ENCODE data around the gene OSBPL2.
A peak's percentile ranks its signal among the peaks of the same experiment; 100 is the strongest.

OSBPL2 gene

DNA sequence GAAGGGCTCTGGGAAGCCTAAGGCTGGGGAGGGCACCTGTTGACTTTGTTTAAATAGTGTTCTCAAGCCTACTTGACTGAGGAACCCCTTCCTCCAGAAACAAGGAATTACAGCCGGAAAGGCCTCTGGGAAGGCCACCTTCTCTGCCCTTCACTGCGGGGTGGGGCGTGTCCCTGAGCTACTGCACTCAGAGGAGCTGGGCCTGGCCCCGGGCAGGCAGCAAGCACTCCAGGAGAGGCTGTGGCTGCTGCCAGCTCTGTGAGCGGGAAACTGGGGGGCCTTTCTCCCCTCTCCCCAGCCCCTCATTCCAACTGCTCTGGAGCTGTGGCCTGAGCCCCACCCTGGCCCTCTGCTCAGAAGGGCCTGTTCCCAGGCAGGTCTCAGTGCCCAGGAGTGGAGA is 4.0 kb upstream of the OSBPL2 start (continued):
- no peak for TF ChIP-seq ZBTB1 (tag by site-specific recombination; IDR thresholded peaks at IDR 0.05)
- TF ChIP-seq, protein P1, sequence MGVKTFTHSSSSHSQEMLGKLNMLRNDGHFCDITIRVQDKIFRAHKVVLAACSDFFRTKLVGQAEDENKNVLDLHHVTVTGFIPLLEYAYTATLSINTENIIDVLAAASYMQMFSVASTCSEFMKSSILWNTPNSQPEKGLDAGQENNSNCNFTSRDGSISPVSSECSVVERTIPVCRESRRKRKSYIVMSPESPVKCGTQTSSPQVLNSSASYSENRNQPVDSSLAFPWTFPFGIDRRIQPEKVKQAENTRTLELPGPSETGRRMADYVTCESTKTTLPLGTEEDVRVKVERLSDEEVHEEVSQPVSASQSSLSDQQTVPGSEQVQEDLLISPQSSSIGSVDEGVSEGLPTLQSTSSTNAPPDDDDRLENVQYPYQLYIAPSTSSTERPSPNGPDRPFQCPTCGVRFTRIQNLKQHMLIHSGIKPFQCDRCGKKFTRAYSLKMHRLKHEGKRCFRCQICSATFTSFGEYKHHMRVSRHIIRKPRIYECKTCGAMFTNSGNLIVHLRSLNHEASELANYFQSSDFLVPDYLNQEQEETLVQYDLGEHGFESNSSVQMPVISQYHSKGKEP (tag by site-specific recombination; IDR thresholded peaks at IDR 0.05) = no peak
- no peak for TF ChIP-seq KLF10 (tag by site-specific recombination; IDR thresholded peaks at IDR 0.05)
- TF ChIP-seq ZNF140 (tag by site-specific recombination; IDR thresholded peaks at IDR 0.05) = no peak
- no peak for TF ChIP-seq ZNF132 (tag by site-specific recombination; IDR thresholded peaks at IDR 0.05; ENCODE audit: borderline replicate concordance)
- no peak for TF ChIP-seq ZBTB48 (tag by site-specific recombination; IDR thresholded peaks at IDR 0.05)
- no peak for TF ChIP-seq ZNF121 (tag by site-specific recombination; IDR thresholded peaks at IDR 0.05)
- no peak for TF ChIP-seq MEIS1 (CRISPR knock-in tag; IDR thresholded peaks at IDR 0.05; ENCODE audit: borderline replicate concordance)

DNA sequence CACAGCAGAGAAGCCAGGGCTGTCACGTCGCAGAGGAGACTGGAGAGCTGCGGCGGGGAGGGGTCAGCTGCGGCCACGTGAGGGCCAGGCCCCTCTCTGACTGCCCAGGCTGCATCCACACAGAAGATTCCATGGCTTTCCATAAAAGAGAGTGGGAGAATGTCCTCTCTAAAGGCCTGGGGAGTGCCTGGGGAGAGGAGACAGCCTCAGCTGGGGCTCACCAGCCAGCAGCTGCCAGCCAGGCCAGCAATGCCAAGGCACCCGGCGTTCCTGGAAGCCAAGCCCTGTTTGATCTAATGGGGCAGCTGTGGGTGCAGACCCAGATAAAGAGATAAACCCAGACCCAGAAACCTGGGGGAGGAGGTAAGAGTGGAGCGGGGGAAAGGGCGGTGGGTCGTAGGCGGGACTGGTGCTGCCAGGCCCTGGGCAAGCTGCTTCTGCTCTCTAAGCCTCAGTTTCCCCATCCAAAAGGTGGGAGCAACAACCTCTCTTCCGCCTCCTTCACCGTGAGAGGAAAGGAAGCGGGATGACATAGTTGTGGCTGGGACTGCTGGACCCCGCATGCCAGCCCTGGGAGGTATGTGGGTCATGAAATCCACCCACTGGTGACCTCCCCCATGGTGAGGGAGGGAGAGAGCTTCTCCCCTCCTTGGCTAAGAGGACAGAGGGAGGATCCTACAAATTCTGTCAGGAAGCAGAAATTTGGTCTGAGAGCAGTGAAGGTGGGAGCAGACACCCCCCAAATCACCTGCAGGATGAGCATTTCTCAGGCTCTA is 3.1 kb upstream of the OSBPL2 start:
- Histone ChIP-seq H3K4me1 (ENCODE audit: control insufficient read depth, insufficient read depth, low read length) (peaks cover 6% of the 10 kb centered on the region; the same call in 1 of the 2 replicates), H3K9me3 (ENCODE audit: control insufficient read depth, insufficient read depth, low read depth, low read length) (no peaks in the 10 kb centered on the region), H3K4me3 (ENCODE audit: low read depth, low read length) (no peak overlapping the region), H3K36me3 (ENCODE audit: control insufficient read depth in 2 of 2, insufficient read depth in 1 of 2, low read length in 2 of 2) (peaks cover 0 to 3% of the 10 kb centered on the region in 2 experiments; a peak in 1 of 3 replicates), H3K27ac (ENCODE audit: extremely low read depth, low read depth, low read length) (no peak overlapping the region)
- CTCF ChIA-PET = interaction anchor here (0.7 kb wide), 2 partner anchors 79 to 266 kb away, joined by 3 to 5 read pairs; no protein-coding TSS in a partner anchor
- TF ChIP-seq ZNF140 (tag by site-specific recombination; IDR thresholded peaks at IDR 0.05) = no peak
- no peak for TF ChIP-seq ZNF423 (tag by site-specific recombination; IDR thresholded peaks at IDR 0.05)
- TF ChIP-seq OVOL3 (tag by site-specific recombination; IDR thresholded peaks at IDR 0.05) = no peak
- TF ChIP-seq GLIS1 (tag by site-specific recombination; IDR thresholded peaks at IDR 0.05) = peak; percentile 17; the same call in 1 of the 2 replicates
- peak; percentile 75 for TF ChIP-seq EGR2 (tag by site-specific recombination; IDR thresholded peaks at IDR 0.05; ENCODE audit: low read depth)
- peak; percentile 80 for TF ChIP-seq ZFHX2 (tag by site-specific recombination; conservative IDR thresholded peaks at IDR 0.05)
- TF ChIP-seq SP2 (tag by site-specific recombination; IDR thresholded peaks at IDR 0.05) = peak; percentile 17; the same call in 1 of the 2 replicates
- no peak for TF ChIP-seq ZNF341 (tag by site-specific recombination; IDR thresholded peaks at IDR 0.05; ENCODE audit: low read depth)
- TF ChIP-seq, protein P2, sequence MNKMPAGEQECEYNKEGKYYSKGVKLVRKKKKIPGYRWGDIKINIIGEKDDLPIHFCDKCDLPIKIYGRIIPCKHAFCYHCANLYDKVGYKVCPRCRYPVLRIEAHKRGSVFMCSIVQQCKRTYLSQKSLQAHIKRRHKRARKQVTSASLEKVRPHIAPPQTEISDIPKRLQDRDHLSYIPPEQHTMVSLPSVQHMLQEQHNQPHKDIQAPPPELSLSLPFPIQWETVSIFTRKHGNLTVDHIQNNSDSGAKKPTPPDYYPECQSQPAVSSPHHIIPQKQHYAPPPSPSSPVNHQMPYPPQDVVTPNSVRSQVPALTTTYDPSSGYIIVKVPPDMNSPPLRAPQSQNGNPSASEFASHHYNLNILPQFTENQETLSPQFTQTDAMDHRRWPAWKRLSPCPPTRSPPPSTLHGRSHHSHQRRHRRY (tag by site-specific recombination; IDR thresholded peaks at IDR 0.05) = no peak
- TF ChIP-seq BCL11A (tag by site-specific recombination; IDR thresholded peaks at IDR 0.05; ENCODE audit: low read depth) = no peak
- POLR2A ChIA-PET = no interaction called here

DNA sequence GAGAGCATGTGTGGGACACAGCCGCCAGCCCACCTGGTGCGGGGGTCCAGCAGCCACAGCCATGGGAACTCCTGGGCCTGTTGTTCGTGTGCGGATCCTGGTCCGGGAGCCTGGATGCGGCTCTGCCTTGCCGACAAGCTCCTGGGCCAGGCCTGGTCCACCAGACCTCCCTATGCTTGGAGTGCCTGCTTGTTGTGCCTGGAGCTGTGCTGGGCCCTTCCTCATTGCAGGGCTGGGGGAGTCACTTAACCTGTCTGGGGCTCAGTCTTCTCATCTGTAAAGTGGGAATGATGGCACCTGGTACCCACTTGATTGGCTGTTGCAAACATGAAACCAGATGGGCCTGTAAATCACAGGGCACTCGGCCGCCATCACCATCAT is 2.6 kb upstream of the OSBPL2 start:
- H3K36me3 ChIP-seq (ENCODE audit: control insufficient read depth in 2 of 2, insufficient read depth in 1 of 2, low read length in 2 of 2) = peaks cover 0 to 9% of the 10 kb centered on the region in 2 experiments; a peak in 1 of 3 replicates
- H3K4me3 ChIP-seq (ENCODE audit: low read depth, low read length) = no peak overlapping the region
- peaks cover 6% of the 10 kb centered on the region; the same call in 1 of the 2 replicates for H3K4me1 ChIP-seq (ENCODE audit: control insufficient read depth, insufficient read depth, low read length)
- POLR2A ChIA-PET = no interaction called here
- CTCF ChIA-PET = interaction anchor here (0.7 kb wide), 2 partner anchors 79 to 266 kb away, joined by 3 to 5 read pairs; no protein-coding TSS in a partner anchor
- no peak for TF ChIP-seq ZNF37A (tag by site-specific recombination; IDR thresholded peaks at IDR 0.05)
- no peak for TF ChIP-seq ZSCAN23 (tag by site-specific recombination; IDR thresholded peaks at IDR 0.05)
- no peak for TF ChIP-seq ZNF133 (tag by site-specific recombination; IDR thresholded peaks at IDR 0.05)
- no peak overlapping the region for H3K27ac ChIP-seq (ENCODE audit: extremely low read depth, low read depth, low read length)
- no peaks in the 10 kb centered on the region for H3K9me3 ChIP-seq (ENCODE audit: control insufficient read depth, insufficient read depth, low read depth, low read length)

Measured in HEK293 (cell line).